A549 (cell line): ENCODE measurements around the gene SDSL. TPM values are rescaled to one million over a fixed set of nuclear protein-coding genes. Genes with fewer than 3 reads are reported as not detected.

ENCODE experiments used
- ATAC-seq, 2 experiments: fragments of 200-7000 bp in 1 of 2; fragments of >200 bp in 1 of 2; cut with Nextera tagmentation in 1 of 2; cut with Tn5 transposase in 1 of 2; 3 replicates each; pipeline versions ENCODE4 v1.8.0 to v1.9.1; 2018 to 2020; ENCODE audit warnings: mild to moderate bottlenecking in 1 of 2, moderate library complexity in 1 of 2
- CTCF ChIA-PET: fragments of 300-600 bp; sonication (Branson Sonifier 250); formaldehyde crosslinking; extraction: SDS; loops from one replicate; lab custom pipeline; 2021; ENCODE audit warnings: antibody characterized with exemption, inconsistent platforms; lab: Yijun Ruan, JAX
- POLR2A ChIA-PET: fragments of 350-600 bp; formaldehyde crosslinking; extraction: SDS; loops from one replicate; lab custom pipeline; 2021; ENCODE audit warnings: antibody characterized with exemption, inconsistent platforms; lab: Yijun Ruan, JAX
- DNase-seq, 2 experiments: peaks; one replicate each; pipeline versions ENCODE4 v3.0.0 to v3.0.0-alpha.2; 2011 to 2016; ENCODE audit warnings: low read depth in 1 of 2, low spot score in 1 of 2
- FAIRE-seq: peaks from 2 replicates; lab custom pipeline; 2011; peaks lifted over from hg19 to GRCh38; lab: Jason Lieb, UNC
- H3K27ac ChIP-seq, 2 experiments: fragments of >200 bp; sonication (Bioruptor Twin); formaldehyde crosslinking; 3 replicates each; pipeline ENCODE4 v1.5.1; 2016 to 2017
- H3K4me1 ChIP-seq: fragments of >200 bp; sonication (Bioruptor Twin); formaldehyde crosslinking; 3 replicates; pipeline ENCODE4 v1.6.1; 2016
- H3K4me2 ChIP-seq: fragments of >200 bp; sonication (Bioruptor Twin); formaldehyde crosslinking; 3 replicates; pipeline ENCODE4 v1.6.1; 2016
- H3K4me3 ChIP-seq: fragments of >200 bp; sonication (Bioruptor Twin); formaldehyde crosslinking; 3 replicates; pipeline ENCODE4 v1.5.1; 2016
- H3K9me3 ChIP-seq: fragments of >200 bp; sonication (Bioruptor Twin); formaldehyde crosslinking; 3 replicates; pipeline ENCODE4 v1.6.1; 2016
- ATOH8 ChIP-seq: fragments of 250-450 bp; sonication (Bioruptor Pico); IDR thresholded peaks from 2 replicates; pipeline ENCODE4 v1.5.0; 2020; ENCODE audit warnings: low read depth, mild to moderate bottlenecking, moderate library complexity
- CBX8 ChIP-seq: fragments of 200-600 bp; sonication (generic); IDR thresholded peaks from 2 replicates; pipeline ENCODE4 v1.6.1; 2016
- CTCF ChIP-seq: fragments of >200 bp; sonication (Bioruptor Twin); formaldehyde crosslinking; IDR thresholded peaks from 3 replicates; pipeline ENCODE4 v1.5.1; 2016
- EHMT2 ChIP-seq: fragments of 200-600 bp; sonication (generic); IDR thresholded peaks from 2 replicates; pipeline ENCODE4 v1.6.1; 2016; ENCODE audit warnings: antibody characterized with exemption, low read depth, mild to moderate bottlenecking, moderate library complexity
- EP300 ChIP-seq, 2 experiments: fragments of >200 bp; sonication (Bioruptor Twin); formaldehyde crosslinking; IDR thresholded peaks; 2 replicates in 1 of 2; 3 replicates in 1 of 2; pipeline ENCODE4 v1.6.1; 2016 to 2017
- FOSB ChIP-seq: fragments of 250-450 bp; sonication (Bioruptor Pico); IDR thresholded peaks from 2 replicates; pipeline ENCODE4 v1.5.0; 2020; ENCODE audit warnings: mild to moderate bottlenecking, moderate library complexity
- FOSL2 ChIP-seq, 2 experiments: fragments of 450-650 bp in 1 of 2; fragments of >200 bp in 1 of 2; sonication (Bioruptor Twin) in 1 of 2; formaldehyde crosslinking; IDR thresholded peaks; 2 replicates each; pipeline versions ENCODE4 v1.5.0 to v1.6.1; 2016 to 2020; ENCODE audit warnings: mild to moderate bottlenecking in 1 of 2, moderate library complexity in 1 of 2
- HEYL ChIP-seq: fragments of 250-450 bp; sonication (Bioruptor Pico); IDR thresholded peaks from 2 replicates; pipeline ENCODE4 v1.8.0; 2021; ENCODE audit warnings: mild to moderate bottlenecking, moderate library complexity
- MAZ ChIP-seq: fragments of 150-350 bp; IDR thresholded peaks from 2 replicates; pipeline ENCODE4 v1.6.1; 2014; ENCODE audit warnings: antibody characterized with exemption, low read depth, low read length, borderline replicate concordance
- NFE2L2 ChIP-seq: fragments of 150-350 bp; conservative IDR thresholded peaks from 2 replicates; pipeline ENCODE4 v1.6.1; 2014; ENCODE audit warnings: low read length
- PBX3 ChIP-seq: IDR thresholded peaks from 2 replicates; pipeline ENCODE4 v1.6.1; 2012
- PHF8 ChIP-seq: fragments of 200-600 bp; sonication (generic); IDR thresholded peaks from 2 replicates; pipeline ENCODE4 v1.6.1; 2016; ENCODE audit warnings: low read depth, mild to moderate bottlenecking, antibody characterized with exemption, moderate library complexity, borderline replicate concordance
- POLR2A ChIP-seq: IDR thresholded peaks from 2 replicates; pipeline ENCODE4 v1.6.1; 2012; ENCODE audit warnings: mild to moderate bottlenecking, low read length
- POLR2AphosphoS2 ChIP-seq: conservative IDR thresholded peaks from 2 replicates; pipeline ENCODE4 v1.6.1; 2012; ENCODE audit warnings: low read length, improper control_type of control experiment, inconsistent platforms
- RARB ChIP-seq: fragments of 250-450 bp; sonication (Bioruptor Pico); IDR thresholded peaks from 2 replicates; pipeline ENCODE4 v1.8.0; 2021; ENCODE audit warnings: mild to moderate bottlenecking, moderate library complexity
- REST ChIP-seq: fragments of 200-600 bp; sonication (generic); IDR thresholded peaks from 2 replicates; pipeline ENCODE4 v1.6.1; 2016; ENCODE audit warnings: antibody characterized with exemption, mild to moderate bottlenecking, moderate library complexity
- RFX5 ChIP-seq: fragments of 450-650 bp; IDR thresholded peaks from 2 replicates; pipeline ENCODE4 v1.7.1; 2014; ENCODE audit warnings: antibody characterized with exemption, mild to moderate bottlenecking, moderate library complexity
- RNF2 ChIP-seq: fragments of 200-600 bp; sonication (generic); IDR thresholded peaks from 2 replicates; pipeline ENCODE4 v1.6.1; 2016; ENCODE audit warnings: low read depth, mild to moderate bottlenecking, antibody characterized with exemption, moderate library complexity, borderline replicate concordance
- SREBF2 ChIP-seq: fragments of 450-650 bp; IDR thresholded peaks from 2 replicates; pipeline ENCODE4 v1.6.1; 2014; ENCODE audit warnings: mild to moderate bottlenecking, moderate library complexity
- TFCP2L1 ChIP-seq: fragments of 250-450 bp; sonication (Bioruptor Pico); IDR thresholded peaks from 2 replicates; pipeline ENCODE4 v1.5.0; 2021; ENCODE audit warnings: mild to moderate bottlenecking
- ZFP36 ChIP-seq: fragments of 450-650 bp; IDR thresholded peaks from 2 replicates; pipeline ENCODE4 v1.6.1; 2014; ENCODE audit warnings: borderline replicate concordance; ENCODE audit not compliant: partially characterized antibody
- ZSCAN20 ChIP-seq: fragments of 250-450 bp; sonication (Bioruptor Pico); IDR thresholded peaks from 2 replicates; pipeline ENCODE4 v1.8.0; 2022; ENCODE audit warnings: mild to moderate bottlenecking, moderate library complexity
- WGBS: methylation state at CpG from one replicate; pipeline ENCODE4 v1.1.6; 2017; ENCODE audit errors: missing lambda C conversion rate; 5-methylcytosine and 5-hydroxymethylcytosine counted together
- polyA plus RNA-seq, 4 experiments: library from polyadenylated mRNA; depleted of rRNA in 3 of 4; stranded (reverse); fragments of >200 nt; fragmentation: RNase III in 1 of 4; extraction: RNeasy Plus Mini Kit Qiagen cat#74134 plus additional on column Dnase treatment in 1 of 4; gene quantifications; 2 replicates in 3 of 4; 3 replicates in 1 of 4; pipeline ENCODE4 v1.2.3, GENCODE V29; 2011 to 2017
- TF ChIP-seq, protein P1 (sequence below): fragments of 150-350 bp; IDR thresholded peaks from 2 replicates; pipeline ENCODE4 v1.6.1; 2014; ENCODE audit warnings: low read depth, mild to moderate bottlenecking, low read length

The SDSL gene
- polyA plus RNA-seq, 2 of the 4 experiments (the other 2 are of a cell fraction) = 21.0 to 26.7 TPM

GRCh38 chr12:113440336-113440735, 18.2 kb downstream of the SDSL start:
- no peak overlapping the region for H3K4me2 ChIP-seq
- 36% methylated on average over 7 of the region's 7 CpGs for WGBS
- DNase-seq = no peak
- TF ChIP-seq REST (no peak), FOSL2 (IDR thresholded peaks at IDR 0.05) (no peak), FOSL2 (CRISPR knock-in tag; IDR thresholded peaks at IDR 0.05) (no peak), EHMT2 (no peak), ZSCAN20 (CRISPR knock-in tag) (no peak), RFX5 (no peak), HEYL (CRISPR knock-in tag) (no peak), PHF8 (no peak), RNF2 (no peak), PBX3 (no peak), RARB (CRISPR knock-in tag) (no peak), ZFP36 (no peak), CBX8 (no peak), MAZ (no peak), POLR2A (no peak)
- TF ChIP-seq, protein P1, sequence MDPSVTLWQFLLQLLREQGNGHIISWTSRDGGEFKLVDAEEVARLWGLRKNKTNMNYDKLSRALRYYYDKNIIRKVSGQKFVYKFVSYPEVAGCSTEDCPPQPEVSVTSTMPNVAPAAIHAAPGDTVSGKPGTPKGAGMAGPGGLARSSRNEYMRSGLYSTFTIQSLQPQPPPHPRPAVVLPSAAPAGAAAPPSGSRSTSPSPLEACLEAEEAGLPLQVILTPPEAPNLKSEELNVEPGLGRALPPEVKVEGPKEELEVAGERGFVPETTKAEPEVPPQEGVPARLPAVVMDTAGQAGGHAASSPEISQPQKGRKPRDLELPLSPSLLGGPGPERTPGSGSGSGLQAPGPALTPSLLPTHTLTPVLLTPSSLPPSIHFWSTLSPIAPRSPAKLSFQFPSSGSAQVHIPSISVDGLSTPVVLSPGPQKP = no peak
- TF ChIP-seq, all 56 proteins: peak for 0
- H3K4me3 ChIP-seq = no peak overlapping the region
- no peaks in the 10 kb centered on the region for H3K4me1 ChIP-seq
- ATAC-seq (no peak), FAIRE-seq (no peak)
- H3K9me3 ChIP-seq = no peaks in the 10 kb centered on the region
- H3K27ac ChIP-seq = no peak overlapping the region
- CTCF ChIA-PET = interaction anchor here (0.6 to 5.2 kb wide), 10 partner anchors 10 to 470 kb away, joined by 3 to 25 read pairs (median 4); no protein-coding TSS in a partner anchor
- POLR2A ChIA-PET = no interaction called here

DNA sequence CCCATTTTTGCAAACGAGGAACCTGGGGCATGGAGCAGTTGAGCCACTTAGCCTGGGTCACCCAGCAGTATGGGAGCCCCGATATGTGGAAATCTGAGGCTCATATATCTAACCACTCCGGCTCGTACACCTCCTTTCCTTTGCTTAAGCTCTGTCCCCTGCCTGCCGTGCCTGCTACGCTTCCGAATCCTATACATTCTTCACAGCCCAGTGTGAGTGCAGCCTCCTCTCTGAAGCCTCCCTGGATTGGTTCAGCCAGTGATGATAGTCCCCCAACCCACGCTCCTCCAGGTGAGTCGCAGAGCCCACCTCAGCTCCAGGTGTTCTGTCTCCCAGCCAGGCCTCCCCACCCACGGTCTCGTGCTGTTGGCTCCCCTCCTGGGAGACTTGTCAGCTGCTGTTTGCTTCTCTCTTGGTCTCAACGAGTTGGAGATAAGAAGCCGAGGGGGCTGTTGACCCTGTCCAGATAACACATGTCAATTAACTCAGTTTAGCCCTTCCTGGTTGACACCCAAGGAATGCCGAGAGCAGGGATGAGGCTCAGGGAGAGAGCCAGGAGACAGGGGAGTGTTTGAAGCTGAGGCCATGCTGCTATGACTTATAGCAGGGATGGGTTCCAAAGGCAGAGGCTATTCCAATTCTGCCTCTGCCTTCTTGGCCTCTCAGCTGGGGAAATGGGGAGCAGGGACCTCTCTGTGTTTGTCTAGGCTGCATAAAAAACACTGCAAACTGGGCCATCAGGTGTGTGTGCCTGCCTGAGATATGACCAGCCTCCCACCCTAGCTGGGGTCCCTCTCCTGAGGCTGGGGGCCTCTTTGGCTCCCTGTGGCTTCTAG, 19.0 kb downstream of the SDSL start:
- ATAC-seq = no peak
- no peak for DNase-seq
- H3K4me2 ChIP-seq = no peak overlapping the region
- no peaks in the 10 kb centered on the region for H3K4me1 ChIP-seq
- CTCF ChIA-PET = interaction anchor here (0.5 to 5.2 kb wide), 9 partner anchors 11 to 469 kb away, joined by 3 to 25 read pairs (median 4); no protein-coding TSS in a partner anchor
- no peak for FAIRE-seq
- TF ChIP-seq NFE2L2 (no peak), MAZ (no peak), ATOH8 (no peak), EP300 (IDR thresholded peaks at IDR 0.05) (no peak), TFCP2L1 (no peak), SREBF2 (no peak), FOSB (CRISPR knock-in tag) (no peak), POLR2A (no peak), POLR2AphosphoS2 (no peak), CTCF (no peak)
- TF ChIP-seq, all 56 proteins: peak for 0
- no peaks in the 10 kb centered on the region for H3K9me3 ChIP-seq
- no peak overlapping the region for H3K27ac ChIP-seq
- H3K4me3 ChIP-seq = no peak overlapping the region
- POLR2A ChIA-PET = interaction anchor here (0.8 kb wide), 1 partner anchor 9 kb away, joined by 6 read pairs; no protein-coding TSS in a partner anchor
- 42% methylated on average over 14 of the region's 14 CpGs for WGBS
